Smooth muscle cell of the brain vasculature (primary cell): ENCODE results near the gene NALCN.
"Not testable (repeated sequence)": the region's sequence is repeated elsewhere in the genome, so short reads cannot be mapped to it uniquely, and the experiment has no call there.

Experiments
- DNase-seq: peaks from one replicate; pipeline ENCODE4 v3.0.0-alpha.2; 2012; ENCODE audit warnings: low read depth, low spot score

The NALCN gene

DNA sequence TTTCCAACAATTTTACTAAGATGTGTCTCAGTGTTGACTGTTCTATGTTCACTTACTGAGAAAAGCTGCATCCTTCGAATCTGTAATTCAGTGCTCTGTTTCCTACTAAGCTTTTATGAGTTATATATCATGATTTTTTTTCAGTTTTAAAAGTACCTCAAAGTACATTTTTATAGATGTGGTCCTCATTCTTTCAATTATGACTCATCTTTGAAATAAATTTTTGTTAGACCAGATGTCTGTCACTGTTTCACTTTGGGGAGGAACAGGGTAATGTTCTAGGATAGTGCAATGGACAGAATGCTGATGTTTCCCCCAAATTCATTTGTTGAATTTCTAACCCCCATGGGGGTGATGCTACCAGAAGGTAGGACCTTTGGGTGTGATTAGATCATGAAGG, 74.8 kb downstream of the NALCN start:
- no peak for DNase-seq

DNA sequence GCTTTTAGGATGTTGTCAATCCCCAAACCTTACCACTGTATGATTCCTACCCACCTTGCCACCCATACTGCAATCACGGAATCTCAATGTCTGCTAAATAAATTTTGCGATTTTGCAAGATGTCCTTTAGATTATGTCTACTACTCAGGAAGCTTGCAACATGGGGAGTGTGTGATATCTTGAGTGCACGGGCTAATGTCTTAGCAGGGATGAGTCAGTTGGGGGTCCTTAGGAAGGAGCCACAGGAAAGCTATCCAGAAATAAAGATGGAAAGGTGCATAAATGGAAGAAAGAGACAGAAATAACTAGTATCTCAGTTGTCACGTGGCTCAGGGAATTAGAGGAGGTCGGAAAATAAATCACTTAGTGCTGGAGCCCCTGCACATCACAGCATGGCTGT, 77.1 kb downstream of the NALCN start:
- DNase-seq: no peak

GRCh38 chr13:101332583-101332982, 83.7 kb downstream of the NALCN start:
- DNase-seq: no peak

GRCh38 chr13:101331731-101332130, 84.6 kb downstream of the NALCN start:
- DNase-seq: no peak

GRCh38 chr13:101327871-101328270, 88.4 kb downstream of the NALCN start:
- no peak for DNase-seq

GRCh38 chr13:101326710-101327109, 89.6 kb downstream of the NALCN start:
- no peak for DNase-seq

DNA sequence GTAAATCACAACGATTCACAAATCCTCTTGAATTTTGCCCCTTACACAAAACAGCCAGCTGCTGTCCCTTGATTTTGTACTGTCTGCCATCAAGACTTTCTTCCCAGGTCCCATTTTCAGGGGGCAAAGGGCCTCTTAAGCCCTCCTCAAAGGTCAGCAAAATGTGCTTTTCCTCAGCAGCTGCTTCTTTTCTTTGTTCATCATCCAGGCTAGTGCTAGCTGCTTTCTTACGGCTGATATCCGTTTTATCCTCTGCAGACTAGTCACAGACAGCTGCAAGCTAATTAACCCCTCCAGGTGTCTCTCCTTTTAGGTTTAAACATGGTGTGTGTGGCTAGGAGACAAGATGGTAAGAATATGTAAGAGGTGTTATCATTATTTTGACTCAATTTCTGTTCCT, 90.9 kb downstream of the NALCN start:
- no peak for DNase-seq

DNA sequence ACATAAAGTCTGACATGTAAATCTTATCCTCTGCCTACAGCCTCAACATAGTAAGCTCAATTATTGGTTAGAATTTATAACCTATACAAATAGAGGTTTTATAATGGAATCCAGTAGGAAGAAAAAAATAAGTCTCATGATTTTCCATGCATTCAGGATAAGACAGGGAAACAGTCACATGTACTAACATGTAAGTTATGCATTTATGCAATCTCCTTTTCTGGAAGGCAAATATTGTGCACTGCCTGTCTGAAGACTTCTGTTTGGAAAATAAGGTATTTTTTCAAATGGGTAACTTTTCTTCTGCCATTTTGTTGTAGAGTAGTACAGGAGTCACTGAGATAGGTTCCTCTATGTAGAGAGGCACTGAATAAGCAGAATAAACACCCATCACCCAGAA, 92.7 kb downstream of the NALCN start:
- no peak for DNase-seq

DNA sequence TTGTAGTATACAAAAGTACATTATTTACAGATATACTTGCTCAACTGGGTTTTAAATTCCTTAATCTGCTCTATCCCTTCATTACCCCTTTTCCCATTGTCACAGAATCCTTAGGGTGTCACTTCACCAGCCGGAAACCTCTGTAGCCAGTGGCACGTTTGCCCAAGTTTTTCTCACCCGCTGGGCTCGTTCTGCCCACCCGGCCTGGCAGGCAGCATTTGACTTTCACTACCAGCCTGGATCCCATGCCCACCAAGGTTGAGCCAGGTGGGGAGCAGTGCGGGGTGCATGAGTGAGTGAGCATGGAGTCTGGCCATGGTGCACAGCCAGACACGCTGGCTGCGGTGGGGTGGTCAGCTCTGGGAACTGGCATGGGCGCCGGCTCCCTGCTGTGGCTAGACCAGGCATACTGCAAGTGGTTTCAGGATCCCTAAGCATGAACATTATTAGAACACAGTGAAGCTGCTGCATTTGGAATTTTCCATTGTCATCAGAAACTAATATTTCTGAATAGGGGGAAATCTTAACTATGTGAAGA, 98.3 kb downstream of the NALCN start:
- no peak for DNase-seq

DNA sequence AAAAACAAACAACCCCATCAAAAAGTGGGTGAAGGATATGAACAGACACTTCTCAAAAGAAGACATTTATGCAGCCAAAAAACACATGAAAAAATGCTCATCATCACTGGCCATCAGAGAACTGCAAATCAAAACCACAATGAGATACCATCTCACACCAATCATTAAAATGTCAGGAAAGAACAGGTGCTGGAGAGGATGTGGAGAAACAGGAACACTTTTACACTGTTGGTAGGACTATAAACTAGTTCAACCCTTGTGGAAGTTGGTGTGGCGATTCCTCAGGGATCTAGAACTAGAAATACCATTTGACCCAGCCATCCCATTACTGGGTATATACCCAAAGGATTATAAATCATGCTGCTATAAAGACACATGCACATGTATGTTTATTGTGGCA, 102.8 kb downstream of the NALCN start:
- not testable (repeated sequence) for DNase-seq

GRCh38 chr13:101309014-101309619, 107.2 kb downstream of the NALCN start:
- no peak for DNase-seq

GRCh38 chr13:101308247-101309013, 107.9 kb downstream of the NALCN start:
- DNase-seq: no peak

DNA sequence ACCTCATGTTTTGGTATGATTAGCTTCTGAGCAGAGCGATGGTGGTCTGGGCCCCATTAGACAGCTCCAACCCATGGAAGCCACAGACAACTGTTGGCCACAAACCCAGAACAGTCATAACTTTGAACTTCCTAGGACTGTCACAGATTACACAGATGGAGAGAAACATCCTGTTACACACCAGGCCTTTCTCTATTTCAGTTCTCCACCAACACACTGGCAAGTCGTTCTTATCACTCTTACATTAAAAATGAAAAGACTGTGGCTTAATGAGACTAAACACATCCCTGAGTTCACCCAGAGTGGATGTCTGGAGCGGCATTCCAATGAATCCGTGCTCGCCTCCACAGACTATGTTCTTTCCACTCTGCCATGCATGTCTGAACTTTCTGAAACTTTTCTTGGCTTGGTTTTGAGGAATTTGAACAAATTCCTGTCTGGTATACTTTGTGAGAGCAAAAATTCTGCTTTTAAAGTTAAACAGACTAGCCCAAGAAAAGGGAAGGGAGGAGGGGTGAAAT, 109.1 kb downstream of the NALCN start:
- no peak for DNase-seq

DNA sequence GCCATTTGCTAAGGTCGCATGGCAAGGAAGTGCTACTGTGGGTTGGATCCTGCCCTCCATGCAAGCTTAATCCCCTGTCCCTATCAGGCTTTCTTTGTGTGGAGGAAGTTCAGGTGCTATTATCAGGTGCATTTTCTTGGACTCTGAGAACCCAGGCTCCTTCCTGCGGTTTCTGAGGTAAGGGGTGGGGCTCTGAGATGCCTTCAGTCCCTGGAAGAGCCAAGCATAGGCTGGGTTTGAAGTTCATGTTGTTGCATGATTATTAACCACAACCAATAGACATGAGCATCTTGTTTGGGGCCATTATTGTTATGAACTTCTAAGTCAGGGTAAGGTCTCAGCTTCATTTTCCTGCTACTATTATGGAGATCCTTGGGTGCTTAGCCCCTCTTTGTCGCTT, 109.5 kb downstream of the NALCN start:
- no peak for DNase-seq

DNA sequence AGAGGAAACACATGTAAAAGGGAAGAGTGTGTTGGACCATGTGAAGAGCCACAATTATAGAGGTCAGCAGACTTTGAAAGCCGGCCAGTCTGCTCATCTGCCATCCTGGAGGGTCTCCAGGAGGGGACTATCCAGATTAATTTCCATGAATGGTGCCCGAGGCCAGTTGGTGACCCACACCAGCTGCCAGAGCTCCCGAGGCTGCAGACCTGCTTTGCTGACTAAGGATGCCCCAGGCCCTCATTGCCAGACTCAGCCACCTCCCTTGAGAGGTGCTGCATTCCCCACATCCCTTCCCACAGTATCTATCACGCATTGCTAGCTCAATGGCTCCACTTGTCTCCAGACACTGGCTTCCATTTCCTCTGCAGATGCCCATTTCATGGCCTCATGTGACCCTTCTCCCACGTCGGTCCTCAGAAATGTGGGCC, 110.3 kb downstream of the NALCN start:
- no peak for DNase-seq

GRCh38 chr13:101303521-101303920, 112.8 kb downstream of the NALCN start:
- DNase-seq: no peak

- DNase-seq: no peak
These were observed 115.3 kb downstream of the NALCN start for GRCh38 chr13:101301053-101301452.

GRCh38 chr13:101300531-101300930, 115.8 kb downstream of the NALCN start:
- DNase-seq: no peak

- no peak for DNase-seq
These were observed 117.8 kb downstream of the NALCN start for GRCh38 chr13:101298517-101298916.

- no peak for DNase-seq
These were observed 118.5 kb downstream of the NALCN start for GRCh38 chr13:101297794-101298193.

GRCh38 chr13:101292711-101293110, 123.6 kb downstream of the NALCN start:
- DNase-seq: no peak

- DNase-seq: no peak
These were observed 124.4 kb downstream of the NALCN start for GRCh38 chr13:101291646-101292515.
